MM.1S (cell line): Measurements from ENCODE around the gene GRIK2.

Experiments
- DNase-seq: peaks from one replicate; pipeline ENCODE4 v3.0.0-alpha.2; 2015
- H2AFZ ChIP-seq: fragments of 300-600 bp; sonication (generic); 2 replicates; pipeline ENCODE4 v1.6.0; 2016; ENCODE audit warnings: antibody characterized with exemption, low read length
- H3F3A ChIP-seq: fragments of 300-600 bp; sonication (generic); 2 replicates; pipeline ENCODE4 v1.6.1; 2016; ENCODE audit warnings: mild to moderate bottlenecking, antibody characterized with exemption, low read length, moderate library complexity, mixed read lengths; ENCODE audit not compliant: insufficient read depth
- H3K27ac ChIP-seq: fragments of 300-600 bp; sonication (generic); 2 replicates; pipeline ENCODE4 v1.5.1; 2016; ENCODE audit warnings: mild to moderate bottlenecking, low read length
- H3K27me3 ChIP-seq: fragments of 300-600 bp; sonication (generic); replicated peaks from 2 replicates; pipeline ENCODE4 v1.6.0; 2016; ENCODE audit warnings: low read length; ENCODE audit not compliant: insufficient read depth
- H3K36me3 ChIP-seq: fragments of 300-600 bp; sonication (generic); replicated peaks from 2 replicates; pipeline ENCODE4 v1.6.1; 2016; ENCODE audit warnings: mild to moderate bottlenecking, low read length, mixed read lengths; ENCODE audit not compliant: insufficient read depth
- H3K4me1 ChIP-seq: fragments of 300-600 bp; sonication (generic); 2 replicates; pipeline ENCODE4 v1.6.1; 2016; ENCODE audit warnings: low read length, mixed read lengths
- H3K4me2 ChIP-seq: fragments of 300-600 bp; sonication (generic); 2 replicates; pipeline ENCODE4 v1.6.0; 2016; ENCODE audit warnings: low read depth, low read length
- H3K4me3 ChIP-seq: fragments of 300-600 bp; sonication (generic); 2 replicates; pipeline ENCODE4 v1.5.1; 2016; ENCODE audit warnings: low read length, mixed read lengths
- H3K79me2 ChIP-seq: fragments of 300-600 bp; sonication (generic); 2 replicates; pipeline ENCODE4 v1.6.1; 2016; ENCODE audit warnings: mixed run types, low read length, mixed read lengths
- H3K9ac ChIP-seq: fragments of 300-600 bp; sonication (generic); 2 replicates; pipeline ENCODE4 v1.6.1; 2016; ENCODE audit warnings: low read length, mixed read lengths
- H3K9me2 ChIP-seq: fragments of 300-600 bp; sonication (generic); replicated peaks from 2 replicates; pipeline ENCODE4 v1.6.1; 2016; ENCODE audit warnings: mild to moderate bottlenecking, low read length, mixed read lengths; ENCODE audit not compliant: insufficient read depth
- H3K9me3 ChIP-seq: fragments of 300-600 bp; sonication (generic); replicated peaks from 2 replicates; pipeline ENCODE4 v1.6.1; 2016; ENCODE audit warnings: mild to moderate bottlenecking, low read length, mixed read lengths; ENCODE audit not compliant: insufficient read depth
- H4K20me1 ChIP-seq: fragments of 300-600 bp; sonication (generic); 2 replicates; pipeline ENCODE4 v1.6.1; 2016; ENCODE audit warnings: mild to moderate bottlenecking, low read length, moderate library complexity, mixed read lengths; ENCODE audit not compliant: insufficient read depth
- EZH2 ChIP-seq: fragments of 300-600 bp; sonication (generic); optimal IDR thresholded peaks from 2 replicates; pipeline ENCODE3; 2017; ENCODE audit warnings: low read depth, mild to moderate bottlenecking, antibody characterized with exemption, low read length, mixed read lengths
- EZH2phosphoT487 ChIP-seq: fragments of 300-600 bp; sonication (generic); IDR thresholded peaks from 2 replicates; pipeline ENCODE4 v1.6.1; 2018; ENCODE audit warnings: antibody characterized with exemption, low read length
- TF ChIP-seq, protein P1 (sequence below): fragments of 300-600 bp; sonication (generic); IDR thresholded peaks from 2 replicates; pipeline ENCODE4 v1.5.1; 2016; ENCODE audit warnings: antibody characterized with exemption, low read length, mixed read lengths

Gene GRIK2

DNA sequence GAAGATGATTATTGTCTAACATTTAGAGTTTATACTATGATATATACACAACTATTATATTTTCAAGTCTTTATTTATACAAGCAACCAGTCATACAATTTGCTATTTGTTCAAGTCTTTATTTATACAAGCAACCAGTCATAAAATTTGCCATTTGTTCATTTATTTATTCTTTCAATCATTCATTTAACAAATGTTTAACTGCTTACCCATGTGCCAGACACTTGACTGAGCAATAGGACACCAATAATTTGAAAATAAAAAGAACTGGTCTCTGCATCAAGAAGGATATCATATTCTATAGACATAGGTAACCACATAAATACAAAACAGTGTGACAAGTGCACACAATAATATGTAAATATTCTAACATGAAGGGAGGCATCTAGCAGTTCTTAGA, 20.3 kb downstream of the GRIK2 start:
- no peaks in the 10 kb centered on the region for H3K4me1 ChIP-seq
- H3K4me3 ChIP-seq = no peak overlapping the region
- no peak overlapping the region for H2AFZ ChIP-seq
- H3F3A ChIP-seq = no peaks in the 10 kb centered on the region
- no peaks in the 10 kb centered on the region for H3K9me3 ChIP-seq
- no peaks in the 10 kb centered on the region for H3K79me2 ChIP-seq
- no peaks in the 10 kb centered on the region for H3K27me3 ChIP-seq
- TF ChIP-seq, protein P1, sequence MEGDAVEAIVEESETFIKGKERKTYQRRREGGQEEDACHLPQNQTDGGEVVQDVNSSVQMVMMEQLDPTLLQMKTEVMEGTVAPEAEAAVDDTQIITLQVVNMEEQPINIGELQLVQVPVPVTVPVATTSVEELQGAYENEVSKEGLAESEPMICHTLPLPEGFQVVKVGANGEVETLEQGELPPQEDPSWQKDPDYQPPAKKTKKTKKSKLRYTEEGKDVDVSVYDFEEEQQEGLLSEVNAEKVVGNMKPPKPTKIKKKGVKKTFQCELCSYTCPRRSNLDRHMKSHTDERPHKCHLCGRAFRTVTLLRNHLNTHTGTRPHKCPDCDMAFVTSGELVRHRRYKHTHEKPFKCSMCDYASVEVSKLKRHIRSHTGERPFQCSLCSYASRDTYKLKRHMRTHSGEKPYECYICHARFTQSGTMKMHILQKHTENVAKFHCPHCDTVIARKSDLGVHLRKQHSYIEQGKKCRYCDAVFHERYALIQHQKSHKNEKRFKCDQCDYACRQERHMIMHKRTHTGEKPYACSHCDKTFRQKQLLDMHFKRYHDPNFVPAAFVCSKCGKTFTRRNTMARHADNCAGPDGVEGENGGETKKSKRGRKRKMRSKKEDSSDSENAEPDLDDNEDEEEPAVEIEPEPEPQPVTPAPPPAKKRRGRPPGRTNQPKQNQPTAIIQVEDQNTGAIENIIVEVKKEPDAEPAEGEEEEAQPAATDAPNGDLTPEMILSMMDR = no peak
- TF ChIP-seq EZH2phosphoT487 (no peak), EZH2 (no peak)
- no peak for DNase-seq
- no peaks in the 10 kb centered on the region for H4K20me1 ChIP-seq
- no peak overlapping the region for H3K4me2 ChIP-seq
- no peaks in the 10 kb centered on the region for H3K36me3 ChIP-seq
- no peak overlapping the region for H3K27ac ChIP-seq
- H3K9me2 ChIP-seq = no peaks in the 10 kb centered on the region
- H3K9ac ChIP-seq = no peak overlapping the region

DNA sequence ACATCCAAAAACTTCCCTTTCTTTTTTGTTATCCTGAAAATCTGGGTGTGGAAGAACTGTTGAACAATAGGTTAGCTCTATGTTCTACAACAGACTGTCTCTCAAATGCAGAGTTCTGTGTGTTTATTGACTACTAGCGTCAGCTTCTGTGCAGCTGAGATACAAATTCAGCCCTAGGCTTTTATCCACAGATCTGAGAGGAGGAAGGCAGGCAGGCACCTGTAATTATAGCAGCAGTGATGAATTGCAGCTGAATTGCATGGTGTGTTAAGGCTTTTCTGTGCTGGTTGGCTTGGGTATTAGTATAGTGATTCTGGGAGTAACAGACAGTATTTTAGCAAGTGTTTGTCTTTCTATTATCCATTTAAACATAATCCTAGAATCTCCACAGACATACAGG, 24.4 kb downstream of the GRIK2 start:
- TF ChIP-seq EZH2 = no peak
- no peaks in the 10 kb centered on the region for H3K79me2 ChIP-seq
- H3K4me3 ChIP-seq = no peak overlapping the region
- H3K27ac ChIP-seq = no peak overlapping the region
- H3K9me3 ChIP-seq = no peaks in the 10 kb centered on the region
- no peak overlapping the region for H3K4me2 ChIP-seq
- H3F3A ChIP-seq = no peaks in the 10 kb centered on the region
- H4K20me1 ChIP-seq = no peaks in the 10 kb centered on the region
- H3K36me3 ChIP-seq = no peaks in the 10 kb centered on the region
- H3K27me3 ChIP-seq = no peaks in the 10 kb centered on the region
- no peak overlapping the region for H2AFZ ChIP-seq
- no peak for DNase-seq
- H3K4me1 ChIP-seq = no peaks in the 10 kb centered on the region
- H3K9ac ChIP-seq = no peak overlapping the region
- no peaks in the 10 kb centered on the region for H3K9me2 ChIP-seq

DNA sequence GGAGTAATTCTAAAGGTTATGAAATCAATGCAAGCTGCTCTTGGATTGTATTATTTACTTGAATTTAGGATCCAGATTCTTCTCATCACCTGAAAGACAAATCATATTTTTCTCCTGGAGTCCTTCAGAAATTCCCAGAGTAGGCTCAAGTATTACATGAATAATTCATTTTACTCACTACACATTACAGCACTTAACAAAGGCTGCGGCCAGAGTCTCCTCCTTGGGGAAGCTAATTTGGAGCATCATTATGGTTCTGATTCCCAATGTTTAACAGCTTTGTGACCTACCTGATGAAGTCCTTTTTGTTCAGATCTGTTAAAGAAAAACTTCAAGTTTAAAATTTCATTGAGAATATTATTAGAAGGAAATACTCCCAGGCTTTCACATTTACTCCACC, 28.7 kb downstream of the GRIK2 start:
- H3K4me2 ChIP-seq = no peak overlapping the region
- H3K79me2 ChIP-seq = no peaks in the 10 kb centered on the region
- no peak overlapping the region for H3K27ac ChIP-seq
- no peak overlapping the region for H3K9ac ChIP-seq
- no peak overlapping the region for H3K4me3 ChIP-seq
- no peaks in the 10 kb centered on the region for H4K20me1 ChIP-seq
- no peaks in the 10 kb centered on the region for H3K9me3 ChIP-seq
- H3K9me2 ChIP-seq = no peaks in the 10 kb centered on the region
- no peak for TF ChIP-seq EZH2phosphoT487
- H3F3A ChIP-seq = no peaks in the 10 kb centered on the region
- H3K36me3 ChIP-seq = no peaks in the 10 kb centered on the region
- no peaks in the 10 kb centered on the region for H3K27me3 ChIP-seq
- H2AFZ ChIP-seq = no peak overlapping the region
- DNase-seq = no peak
- no peaks in the 10 kb centered on the region for H3K4me1 ChIP-seq

DNA sequence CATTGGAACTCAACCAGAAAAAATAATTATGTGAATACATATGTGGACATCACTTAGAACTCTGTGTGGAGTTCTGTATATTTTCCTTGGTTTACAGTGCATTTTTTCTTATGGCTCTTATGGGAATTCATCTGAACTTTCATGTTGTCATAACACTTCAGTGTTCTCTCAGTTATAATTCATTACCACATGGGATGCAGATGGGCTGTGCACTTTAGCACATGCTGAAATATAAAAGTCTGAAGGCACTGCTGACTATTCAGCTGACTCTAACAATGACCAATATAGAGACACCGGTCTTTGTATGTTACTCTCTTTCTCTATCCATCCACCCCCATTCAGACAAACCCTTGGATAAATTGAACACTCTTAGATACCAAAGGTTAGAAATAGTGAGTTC, 29.3 kb downstream of the GRIK2 start:
- no peak overlapping the region for H3K9ac ChIP-seq
- no peak overlapping the region for H3K27ac ChIP-seq
- no peaks in the 10 kb centered on the region for H3K36me3 ChIP-seq
- TF ChIP-seq EZH2 (no peak), EZH2phosphoT487 (no peak)
- TF ChIP-seq, protein P1 = no peak
- DNase-seq = no peak
- no peaks in the 10 kb centered on the region for H4K20me1 ChIP-seq
- no peaks in the 10 kb centered on the region for H3K9me2 ChIP-seq
- no peaks in the 10 kb centered on the region for H3F3A ChIP-seq
- H3K4me3 ChIP-seq = no peak overlapping the region
- H3K4me1 ChIP-seq = no peaks in the 10 kb centered on the region
- no peaks in the 10 kb centered on the region for H3K27me3 ChIP-seq
- H2AFZ ChIP-seq = no peak overlapping the region
- no peaks in the 10 kb centered on the region for H3K79me2 ChIP-seq
- no peak overlapping the region for H3K4me2 ChIP-seq
- no peaks in the 10 kb centered on the region for H3K9me3 ChIP-seq
